Natural killer cell (primary cell): ENCODE results near the gene ARHGDIA. TPM values are rescaled to one million over a fixed set of nuclear protein-coding genes. Genes with fewer than 3 reads are reported as not detected.

Source experiments
- ATAC-seq, 3 donors: fragments of 150-1000 bp in 2 of 3; fragments of 200-7000 bp in 1 of 3; cut with Tn5 transposase; 1 replicate in 1 of 3; 2 replicates in 2 of 3; pipeline ENCODE4 v1.10.0; 2021; ENCODE audit warnings: mild to moderate bottlenecking in 2 of 3, moderate library complexity in 2 of 3
- DNase-seq, 2 donors: peaks; one replicate each; pipeline versions ENCODE4 v3.0.0 to v3.0.0-alpha.2; 2013 to 2021; ENCODE audit warnings: mixed read lengths in 1 of 2
- H3K27ac ChIP-seq: one replicate; pipeline ENCODE4 v1.5.1; 2013; ENCODE audit warnings: mild to moderate bottlenecking, low read length
- H3K27me3 ChIP-seq: one replicate; pipeline ENCODE4 v1.6.1; 2013; ENCODE audit warnings: low read length; ENCODE audit not compliant: control insufficient read depth, insufficient read depth
- H3K36me3 ChIP-seq: one replicate; pipeline ENCODE4 v1.6.1; 2013; ENCODE audit warnings: low read length; ENCODE audit not compliant: control insufficient read depth, insufficient read depth
- H3K4me1 ChIP-seq: one replicate; pipeline ENCODE4 v1.6.1; 2013; ENCODE audit warnings: low read length; ENCODE audit not compliant: control insufficient read depth, insufficient read depth
- H3K4me3 ChIP-seq: one replicate; pipeline ENCODE4 v1.5.1; 2013; ENCODE audit warnings: low read length
- H3K9me3 ChIP-seq: one replicate; pipeline ENCODE4 v1.6.1; 2013; ENCODE audit warnings: low read length; ENCODE audit not compliant: control insufficient read depth, insufficient read depth
- H3K27ac Mint-ChIP-seq, 2 donors: one replicate each; pipeline ENCODE4 v1.8.0; 2022; ENCODE audit warnings: mild to moderate bottlenecking in 2 of 2, mixed read lengths in 2 of 2, moderate library complexity in 1 of 2
- H3K27me3 Mint-ChIP-seq, 2 donors: one replicate each; pipeline ENCODE4 v1.8.0; 2022; ENCODE audit warnings: low read depth in 2 of 2, mixed read lengths in 2 of 2
- H3K36me3 Mint-ChIP-seq: one replicate; pipeline ENCODE4 v1.8.0; 2022; ENCODE audit warnings: mixed read lengths
- H3K4me1 Mint-ChIP-seq, 2 donors: one replicate each; pipeline ENCODE4 v1.8.0; 2022; ENCODE audit warnings: mixed read lengths in 2 of 2
- H3K4me3 Mint-ChIP-seq: one replicate; pipeline ENCODE4 v1.8.0; 2022; ENCODE audit warnings: mild to moderate bottlenecking, moderate library complexity, mixed read lengths
- H3K9me3 Mint-ChIP-seq, 2 donors: one replicate each; pipeline ENCODE4 v1.8.0; 2022; ENCODE audit warnings: mixed read lengths in 2 of 2
- WGBS: methylation state at CpG from one replicate; pipeline ENCODE4 v1.1.7; 2013; ENCODE audit warnings: missing lambda C conversion rate; ENCODE audit not compliant: insufficient coverage; 5-methylcytosine and 5-hydroxymethylcytosine counted together
- intact Hi-C: fragments of 100-400 bp; cut with micrococcal nuclease; formaldehyde crosslinking; loops from one replicate; pipeline ENCODE4 v1.14.2; 2022
- total RNA-seq, 4 donors: library from RNA; stranded (reverse); fragments of 120-200 nt in 1 of 4; gene quantifications; one replicate each; pipeline versions ENCODE4 v1.2.3 to v1.2.4, GENCODE V29; 2013 to 2022
- TF ChIP-seq, protein P1 (sequence below): fragments of 200-600 bp; IDR thresholded peaks from one replicate; pipeline ENCODE4 v1.8.0; 2022; ENCODE audit warnings: antibody characterized with exemption

Gene ARHGDIA
- total RNA-seq, 3 donors from 2014 or later (not counting 1 experiment from before 2014, with no cell fraction given) = 600 to 824 (median 689) TPM

DNA sequence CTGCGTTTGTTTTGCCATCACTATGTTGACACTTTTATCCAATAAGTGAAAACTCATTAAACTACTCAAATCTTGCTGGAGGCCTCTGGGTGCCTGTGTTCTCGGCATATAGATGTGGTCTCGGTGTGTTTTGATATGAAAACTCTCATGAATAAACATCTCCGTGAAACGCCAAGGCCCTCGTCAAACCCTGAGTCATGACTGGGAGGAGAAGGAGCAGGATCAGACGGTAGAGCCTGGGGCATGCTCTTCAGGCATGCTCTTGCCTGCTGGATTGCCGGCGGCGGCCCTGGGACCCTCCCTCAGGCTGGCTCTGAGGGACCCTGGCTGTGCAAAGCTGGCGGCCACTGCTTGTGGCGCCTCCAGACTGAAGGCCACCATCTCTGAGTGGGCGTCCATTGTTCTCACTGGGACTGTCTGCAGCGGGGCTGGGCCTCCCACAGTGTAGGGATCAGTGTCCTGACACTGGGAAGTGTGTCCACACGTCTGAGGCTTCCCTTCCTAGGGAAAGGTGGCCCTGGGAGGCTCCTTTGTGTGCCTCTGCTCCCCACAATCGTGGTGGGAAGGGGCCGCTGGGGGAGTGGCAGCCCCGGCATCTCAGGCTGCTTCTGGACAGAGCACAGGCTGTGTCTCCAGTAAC is 29.2 kb upstream of the ARHGDIA start:
- no peak overlapping the region for H3K27ac ChIP-seq
- Mint-ChIP-seq H3K4me3 (no peak overlapping the region), H3K27ac (no peak overlapping the region), H3K36me3 (no peaks in the 10 kb centered on the region), H3K4me1 (no peaks in the 10 kb centered on the region), H3K9me3 (no peaks in the 10 kb centered on the region), H3K27me3 (peaks cover 7 to 8% of the 10 kb centered on the region in 2 donors)
- no peak overlapping the region for H3K4me3 ChIP-seq
- peaks cover 8% of the 10 kb centered on the region for H3K27me3 ChIP-seq
- no peak for DNase-seq
- TF ChIP-seq, protein P1, sequence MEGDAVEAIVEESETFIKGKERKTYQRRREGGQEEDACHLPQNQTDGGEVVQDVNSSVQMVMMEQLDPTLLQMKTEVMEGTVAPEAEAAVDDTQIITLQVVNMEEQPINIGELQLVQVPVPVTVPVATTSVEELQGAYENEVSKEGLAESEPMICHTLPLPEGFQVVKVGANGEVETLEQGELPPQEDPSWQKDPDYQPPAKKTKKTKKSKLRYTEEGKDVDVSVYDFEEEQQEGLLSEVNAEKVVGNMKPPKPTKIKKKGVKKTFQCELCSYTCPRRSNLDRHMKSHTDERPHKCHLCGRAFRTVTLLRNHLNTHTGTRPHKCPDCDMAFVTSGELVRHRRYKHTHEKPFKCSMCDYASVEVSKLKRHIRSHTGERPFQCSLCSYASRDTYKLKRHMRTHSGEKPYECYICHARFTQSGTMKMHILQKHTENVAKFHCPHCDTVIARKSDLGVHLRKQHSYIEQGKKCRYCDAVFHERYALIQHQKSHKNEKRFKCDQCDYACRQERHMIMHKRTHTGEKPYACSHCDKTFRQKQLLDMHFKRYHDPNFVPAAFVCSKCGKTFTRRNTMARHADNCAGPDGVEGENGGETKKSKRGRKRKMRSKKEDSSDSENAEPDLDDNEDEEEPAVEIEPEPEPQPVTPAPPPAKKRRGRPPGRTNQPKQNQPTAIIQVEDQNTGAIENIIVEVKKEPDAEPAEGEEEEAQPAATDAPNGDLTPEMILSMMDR = no peak
- ATAC-seq = no peak
- peaks cover 5% of the 10 kb centered on the region for H3K4me1 ChIP-seq
- peaks cover 23% of the 10 kb centered on the region for H3K36me3 ChIP-seq
- intact Hi-C loops = no loop called here
- no peaks in the 10 kb centered on the region for H3K9me3 ChIP-seq
- WGBS = 91% methylated on average over 18 of the region's 18 CpGs

DNA sequence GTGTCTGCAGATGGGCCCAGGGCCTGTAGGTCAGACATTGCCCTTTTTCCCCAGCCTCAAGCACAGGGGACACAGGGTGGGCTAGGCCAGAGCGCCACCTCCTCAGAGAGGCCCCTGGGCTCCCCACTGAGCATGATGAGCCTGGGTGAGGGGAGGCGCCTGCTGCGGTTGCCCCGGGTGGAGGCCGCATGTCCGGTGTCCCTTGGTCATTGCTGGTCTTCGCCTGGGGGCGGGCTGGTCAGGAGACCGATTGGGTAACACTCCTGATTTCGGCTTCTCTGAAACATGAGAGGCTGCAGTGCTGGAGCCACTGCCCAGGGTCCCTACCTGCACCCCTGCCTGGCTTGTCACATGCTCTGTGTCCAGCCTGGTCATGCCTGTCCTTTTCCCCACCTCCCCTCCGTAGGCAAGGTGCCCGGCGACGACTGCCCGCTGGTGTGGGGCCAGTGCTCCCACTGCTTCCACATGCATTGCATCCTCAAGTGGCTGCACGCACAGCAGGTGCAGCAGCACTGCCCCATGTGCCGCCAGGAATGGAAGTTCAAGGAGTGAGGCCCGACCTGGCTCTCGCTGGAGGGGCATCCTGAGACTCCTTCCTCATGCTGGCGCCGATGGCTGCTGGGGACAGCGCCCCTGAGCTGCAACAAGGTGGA is 28.5 kb upstream of the ARHGDIA start:
- Mint-ChIP-seq H3K27me3 (peaks cover 7 to 8% of the 10 kb centered on the region in 2 donors), H3K27ac (no peak overlapping the region), H3K9me3 (no peaks in the 10 kb centered on the region), H3K4me3 (no peak overlapping the region), H3K4me1 (no peaks in the 10 kb centered on the region), H3K36me3 (no peaks in the 10 kb centered on the region)
- no peak for DNase-seq
- H3K27me3 ChIP-seq = peaks cover 8% of the 10 kb centered on the region
- WGBS = 97% methylated on average over 22 of the region's 22 CpGs
- no peak overlapping the region for H3K27ac ChIP-seq
- no peak for ATAC-seq
- H3K4me1 ChIP-seq = peaks cover 5% of the 10 kb centered on the region
- TF ChIP-seq, protein P1 = no peak
- H3K4me3 ChIP-seq = no peak overlapping the region
- intact Hi-C loops = no loop called here
- peaks cover 24% of the 10 kb centered on the region for H3K36me3 ChIP-seq
- no peaks in the 10 kb centered on the region for H3K9me3 ChIP-seq

DNA sequence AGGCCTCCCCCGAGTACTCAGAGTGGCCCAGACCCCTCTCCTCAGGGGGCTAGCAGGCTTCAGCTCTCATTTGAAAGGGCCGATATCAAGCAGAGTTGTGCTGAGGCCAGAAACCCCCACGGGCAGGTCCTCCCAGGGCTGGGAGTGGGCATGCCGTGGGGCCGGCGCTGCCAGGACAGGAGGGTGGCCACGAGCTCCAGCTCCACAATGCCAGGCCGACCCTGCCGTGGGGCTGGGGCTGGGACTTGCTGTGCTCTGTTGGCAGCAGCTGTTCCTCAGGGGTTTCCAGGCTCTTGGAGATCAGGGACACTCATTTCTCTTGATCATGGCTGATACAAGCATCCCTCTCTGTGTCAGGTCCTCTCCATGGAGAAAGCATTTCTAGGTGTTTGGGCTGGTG is 27.7 kb upstream of the ARHGDIA start:
- Mint-ChIP-seq H3K4me3 (no peak overlapping the region), H3K9me3 (no peaks in the 10 kb centered on the region), H3K4me1 (no peaks in the 10 kb centered on the region), H3K27ac (no peak overlapping the region), H3K36me3 (no peaks in the 10 kb centered on the region), H3K27me3 (peaks cover 7 to 8% of the 10 kb centered on the region in 2 donors)
- Histone ChIP-seq H3K9me3 (no peaks in the 10 kb centered on the region), H3K4me3 (no peak overlapping the region), H3K27me3 (peaks cover 8% of the 10 kb centered on the region), H3K4me1 (peaks cover 5% of the 10 kb centered on the region), H3K27ac (no peak overlapping the region), H3K36me3 (peaks cover 27% of the 10 kb centered on the region)
- TF ChIP-seq, protein P1 = no peak
- 96% methylated on average over 9 of the region's 9 CpGs for WGBS
- intact Hi-C loops = no loop called here
- ATAC-seq (no peak), DNase-seq (no peak)
